HG03066 (cell line): ENCODE results near the gene ANGEL1.

Source experiments
- ATAC-seq: cut with Tn5 transposase; IDR thresholded peaks from one replicate; pipeline ENCODE4 v1.9.1; 2021; ENCODE audit warnings: low read depth; ENCODE audit not compliant: unreplicated experiment

Gene ANGEL1

DNA sequence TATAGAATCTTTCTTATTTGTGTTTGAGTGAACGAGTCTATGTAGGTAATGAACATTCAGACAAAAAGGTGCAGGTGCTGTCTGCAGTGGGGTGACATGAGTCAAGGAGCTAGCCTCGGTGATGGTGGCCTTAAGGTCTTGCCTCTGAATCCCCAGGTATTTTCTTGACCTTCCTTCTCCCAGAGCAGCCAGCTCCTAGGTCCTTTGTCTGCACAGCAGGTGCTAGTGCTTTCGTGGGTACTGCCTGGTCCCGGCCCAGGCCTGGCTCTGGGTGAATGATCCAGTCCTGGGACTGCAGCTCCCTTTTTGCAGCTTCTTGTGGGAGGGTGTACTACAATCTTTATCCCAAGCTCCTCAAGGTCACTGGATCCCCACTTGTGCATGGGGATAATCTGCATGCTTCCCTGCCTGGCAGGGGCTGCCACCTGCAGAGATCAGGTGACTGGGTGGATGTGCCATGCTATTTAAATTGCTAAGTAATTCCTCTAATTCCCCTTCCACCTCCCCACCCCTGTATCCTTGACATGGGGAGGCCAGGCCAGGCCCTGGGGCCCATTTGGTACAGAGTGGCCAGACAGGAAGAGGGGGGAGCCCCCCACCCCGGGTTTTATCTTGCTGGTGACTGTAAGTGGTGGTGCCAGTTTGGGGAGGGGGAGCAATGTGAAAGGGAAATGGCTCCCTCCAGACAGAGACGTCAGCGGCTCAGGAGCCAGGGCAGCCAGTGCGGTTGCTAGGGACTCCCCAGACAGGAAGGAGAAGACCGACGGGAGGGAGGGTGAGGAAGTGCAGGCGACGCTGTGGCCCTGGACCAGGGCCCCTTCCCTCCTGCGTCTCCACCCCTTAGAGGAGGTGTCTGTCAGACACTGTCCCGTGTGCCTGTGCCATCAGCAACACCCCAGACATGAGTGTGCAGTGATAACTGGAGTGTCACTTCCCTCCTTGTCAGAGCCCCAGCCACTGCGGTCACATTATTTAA, 44.7 kb downstream of the ANGEL1 start:
- peak; percentile 83 for ATAC-seq

DNA sequence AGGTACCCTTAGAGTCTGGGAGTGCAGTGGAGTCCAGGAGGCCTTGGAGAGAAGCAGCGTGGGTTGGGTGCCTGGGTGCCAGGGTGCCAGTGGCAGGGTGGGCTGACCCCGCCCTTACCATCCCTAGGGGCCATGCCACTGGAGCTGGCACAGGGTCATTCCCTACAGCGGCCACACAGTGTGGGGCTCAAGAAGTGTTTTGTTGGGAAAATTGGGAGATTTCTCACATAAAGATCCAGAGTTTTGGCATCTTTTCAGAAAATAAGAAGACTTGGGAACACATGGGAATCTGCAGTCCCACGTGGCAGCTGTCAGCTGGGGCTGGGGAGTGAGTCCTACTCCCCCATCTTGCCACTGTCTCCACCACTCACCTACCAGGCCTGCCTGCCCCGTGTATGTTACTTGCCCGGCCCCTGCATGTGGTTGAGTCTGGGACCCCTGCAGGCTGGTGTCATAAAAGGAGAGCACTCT, 47.2 kb downstream of the ANGEL1 start:
- ATAC-seq, result no peak

DNA sequence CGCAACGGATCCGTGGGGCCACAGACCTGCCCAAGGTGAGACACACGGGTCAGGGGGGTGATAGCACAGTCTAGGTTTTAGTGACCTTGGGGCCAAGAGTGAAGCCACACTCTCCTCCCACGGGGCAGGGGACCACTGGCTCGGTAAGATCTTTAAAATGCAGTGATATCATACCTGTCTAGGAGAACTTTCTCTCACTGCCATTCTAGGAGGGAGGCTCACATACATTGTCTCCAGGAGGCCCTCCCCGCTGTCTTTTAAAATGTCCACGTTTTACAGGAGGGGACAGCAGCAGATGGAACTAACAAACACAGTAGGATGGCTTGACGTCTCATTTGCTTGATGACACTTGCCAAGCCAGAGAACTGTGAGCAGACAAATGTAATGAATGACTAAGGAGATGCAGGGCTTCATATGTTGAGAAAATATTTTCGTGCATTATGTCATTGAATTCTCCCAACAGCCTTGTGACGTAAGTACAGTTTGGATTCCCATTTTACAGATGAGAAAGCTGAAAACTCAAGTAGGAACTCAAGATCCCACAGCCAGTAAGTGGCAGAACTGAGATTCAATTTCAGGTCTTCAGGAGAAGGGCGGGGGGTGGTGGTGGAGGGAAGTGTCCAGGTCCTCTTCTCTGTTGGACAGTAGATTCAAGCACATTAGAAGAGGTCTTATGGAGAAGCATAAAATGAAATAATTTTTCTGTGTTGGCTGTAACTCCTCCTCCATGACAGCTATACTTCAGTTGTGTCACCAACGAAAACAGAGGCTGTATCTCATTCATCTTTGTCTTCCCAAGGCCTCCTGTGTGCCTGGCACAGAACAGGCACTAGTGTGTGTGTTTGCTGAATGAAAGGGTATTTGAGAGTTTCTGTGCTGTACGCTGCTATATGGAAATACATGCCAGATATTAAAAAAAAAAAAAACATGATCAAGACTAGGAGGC, 49.3 kb downstream of the ANGEL1 start:
- no peak for ATAC-seq

DNA sequence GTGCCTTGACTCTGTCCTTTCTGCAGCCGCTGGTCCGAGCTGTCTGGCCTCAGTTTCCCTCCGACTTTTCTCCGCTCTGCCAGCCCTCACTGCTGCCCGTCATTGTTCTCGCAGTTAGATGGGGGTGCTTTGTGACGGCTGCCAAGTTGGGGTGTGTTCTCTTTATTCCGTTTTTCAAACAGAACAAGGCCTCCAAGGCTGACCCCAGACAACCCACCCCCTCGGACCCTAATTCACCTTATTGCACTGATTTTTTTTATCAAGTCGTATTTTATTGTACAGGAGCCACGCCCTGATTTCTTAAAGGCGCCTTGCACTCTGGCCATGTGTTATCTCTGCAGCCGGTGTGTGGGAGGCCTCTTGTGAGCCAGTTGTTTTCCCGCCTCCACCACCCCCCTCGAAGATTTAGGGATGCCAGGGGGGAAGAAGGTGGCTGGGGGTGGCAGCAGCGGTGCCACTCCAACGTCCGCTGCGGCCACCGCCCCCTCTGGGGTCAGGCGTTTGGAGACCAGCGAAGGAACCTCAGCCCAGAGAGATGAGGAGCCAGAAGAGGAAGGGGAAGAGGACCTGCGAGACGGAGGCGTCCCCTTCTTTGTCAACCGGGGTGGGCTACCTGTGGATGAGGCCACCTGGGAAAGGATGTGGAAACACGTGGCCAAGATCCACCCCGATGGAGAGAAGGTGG, 50.1 kb downstream of the ANGEL1 start:
- no peak for ATAC-seq

DNA sequence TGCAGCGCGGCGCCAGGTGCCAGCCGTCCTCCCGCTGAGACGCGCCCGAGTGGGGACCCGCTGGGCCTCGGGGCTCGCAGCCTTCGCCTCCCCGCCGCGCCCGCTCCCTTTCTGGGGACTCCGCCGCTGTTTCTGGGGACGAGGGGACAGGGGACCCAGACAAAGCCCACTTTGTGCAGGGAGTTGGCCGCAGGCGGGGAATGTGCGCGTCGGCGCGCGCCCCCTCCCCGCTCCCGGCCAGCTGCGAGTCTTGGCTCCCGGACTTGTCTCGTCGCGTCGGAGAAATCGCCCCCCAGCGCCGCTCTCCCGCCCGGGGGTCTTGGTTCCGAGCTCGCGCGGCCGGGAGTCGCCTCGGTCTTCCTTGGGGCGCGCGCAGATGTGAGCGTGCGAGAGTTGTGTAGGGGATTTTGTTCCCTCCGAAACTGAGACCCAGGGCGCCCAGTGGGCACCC, 50.7 kb downstream of the ANGEL1 start:
- no peak for ATAC-seq

DNA sequence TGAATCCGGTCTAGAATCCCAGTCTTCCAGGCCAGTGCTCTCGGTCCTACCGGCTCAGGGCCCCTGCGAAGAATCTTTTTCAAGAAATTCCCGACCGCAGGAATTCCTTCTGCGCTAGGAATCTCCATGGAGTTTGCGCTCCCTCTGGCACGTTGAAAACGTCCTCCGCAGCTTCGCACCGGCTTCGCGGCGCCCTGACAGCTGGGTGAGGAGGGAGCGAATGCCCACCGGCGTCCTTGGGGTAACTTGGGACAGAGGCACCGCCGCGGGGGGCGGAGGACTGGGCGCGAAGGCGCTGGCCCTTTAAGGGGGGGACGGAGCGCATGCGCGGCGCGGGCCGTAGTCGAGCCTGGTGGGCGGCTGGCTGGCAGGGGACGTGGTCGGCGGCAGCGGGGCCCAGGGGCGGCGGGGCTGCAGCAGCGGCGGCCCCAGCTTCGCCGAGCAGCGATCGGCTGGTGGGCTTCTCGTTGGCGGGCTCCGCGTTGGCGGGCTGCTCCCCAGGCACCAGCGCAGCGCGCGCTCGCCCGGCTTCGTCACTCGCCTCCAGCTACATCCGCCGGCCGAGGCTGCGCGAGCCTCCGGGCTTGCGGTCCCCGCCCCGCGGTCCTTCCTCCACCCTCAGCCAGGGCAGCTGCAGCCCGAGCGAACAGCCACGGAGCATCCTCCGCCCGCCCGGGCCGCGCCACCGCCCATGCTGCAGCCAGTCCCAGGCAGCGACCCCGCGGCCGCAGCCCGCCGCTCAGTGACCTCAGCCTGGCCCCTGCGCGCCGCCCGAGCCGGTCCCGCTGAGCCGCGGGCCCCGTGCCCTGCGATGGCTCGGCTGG, 51.3 kb downstream of the ANGEL1 start, which contains the start of gene VASH1:
Gene VASH1, plus strand, starts transcription at position 333 of the 824 bp plus-strand sequence. CDS start 1,354 bp downstream, outside the sequence.
- ATAC-seq, result peak; percentile 72

DNA sequence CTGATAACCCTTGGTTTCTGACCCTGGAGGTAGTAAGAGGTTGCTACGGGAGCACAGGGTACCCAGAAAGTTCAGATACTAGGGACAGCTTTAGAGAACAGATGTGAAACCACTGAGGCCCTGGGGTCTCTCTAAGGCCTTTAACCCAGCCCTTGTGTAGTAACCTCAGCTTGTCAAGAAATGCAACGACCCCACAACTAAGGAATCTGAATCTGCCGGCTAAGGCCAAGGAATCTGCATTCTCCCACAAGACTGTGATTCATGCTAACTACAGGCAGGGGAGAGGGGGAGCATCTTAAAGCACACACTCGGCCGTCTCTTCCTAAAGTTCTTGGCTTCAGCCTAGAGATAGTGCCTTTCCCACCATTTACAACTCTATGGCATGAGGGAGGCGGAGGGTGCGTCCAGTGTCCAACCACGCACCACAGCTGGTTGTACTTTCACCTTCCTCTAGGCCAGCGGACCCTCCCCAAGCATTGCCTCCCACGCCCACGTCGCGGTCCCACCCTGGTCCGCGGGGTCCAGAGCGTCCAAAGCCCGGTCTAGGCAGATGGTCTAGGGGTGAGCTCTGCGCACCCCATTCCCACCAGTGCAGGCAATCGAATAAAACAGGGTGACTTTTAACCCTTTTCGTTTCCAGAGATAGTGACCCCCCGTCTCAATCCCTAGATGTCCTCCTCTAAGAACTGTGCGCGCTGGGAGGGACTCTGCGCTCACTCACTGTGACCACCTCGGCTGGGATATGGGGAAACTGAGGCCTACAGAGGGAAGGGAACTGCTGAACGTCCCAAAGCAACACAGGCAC, 52.1 kb downstream of the ANGEL1 start:
- ATAC-seq, result no peak

DNA sequence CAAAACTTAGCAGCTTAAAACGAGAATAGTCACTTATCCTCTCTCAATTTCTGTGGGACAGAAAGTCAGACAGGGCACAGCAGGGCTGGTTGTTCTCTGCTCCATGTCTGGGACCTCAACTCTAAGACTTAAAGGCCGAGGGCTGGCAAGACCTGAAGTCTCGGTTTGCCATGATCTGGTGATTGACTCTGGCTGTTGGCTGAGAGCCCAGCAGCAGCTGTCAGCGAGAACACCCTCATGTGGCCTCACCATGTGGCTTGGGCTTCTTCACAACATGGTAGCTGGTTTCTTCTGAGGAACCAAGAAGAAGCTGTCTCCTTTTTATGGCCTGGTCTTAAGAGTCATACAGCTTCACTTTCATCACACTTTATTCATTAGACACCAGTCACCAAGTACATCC, 53.1 kb downstream of the ANGEL1 start:
- no peak for ATAC-seq

DNA sequence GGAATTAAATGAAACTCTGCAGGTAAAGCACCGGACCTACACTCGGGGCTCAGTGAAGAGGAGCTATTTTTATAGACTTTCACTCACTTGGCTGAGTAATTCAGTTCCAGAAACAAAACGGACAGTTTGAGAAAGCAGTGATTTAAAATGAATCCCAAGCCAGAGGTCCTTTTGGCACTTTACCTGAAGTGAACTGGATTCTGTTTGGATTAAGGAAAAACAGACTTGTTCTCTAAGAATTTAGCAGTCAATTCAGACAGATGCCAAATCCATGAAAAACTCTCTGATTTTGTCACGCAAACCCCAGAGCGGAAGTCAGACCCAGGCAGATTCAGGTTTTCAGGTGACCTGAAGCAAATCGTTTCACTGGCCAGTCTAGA, 56.3 kb downstream of the ANGEL1 start:
- ATAC-seq, result no peak

DNA sequence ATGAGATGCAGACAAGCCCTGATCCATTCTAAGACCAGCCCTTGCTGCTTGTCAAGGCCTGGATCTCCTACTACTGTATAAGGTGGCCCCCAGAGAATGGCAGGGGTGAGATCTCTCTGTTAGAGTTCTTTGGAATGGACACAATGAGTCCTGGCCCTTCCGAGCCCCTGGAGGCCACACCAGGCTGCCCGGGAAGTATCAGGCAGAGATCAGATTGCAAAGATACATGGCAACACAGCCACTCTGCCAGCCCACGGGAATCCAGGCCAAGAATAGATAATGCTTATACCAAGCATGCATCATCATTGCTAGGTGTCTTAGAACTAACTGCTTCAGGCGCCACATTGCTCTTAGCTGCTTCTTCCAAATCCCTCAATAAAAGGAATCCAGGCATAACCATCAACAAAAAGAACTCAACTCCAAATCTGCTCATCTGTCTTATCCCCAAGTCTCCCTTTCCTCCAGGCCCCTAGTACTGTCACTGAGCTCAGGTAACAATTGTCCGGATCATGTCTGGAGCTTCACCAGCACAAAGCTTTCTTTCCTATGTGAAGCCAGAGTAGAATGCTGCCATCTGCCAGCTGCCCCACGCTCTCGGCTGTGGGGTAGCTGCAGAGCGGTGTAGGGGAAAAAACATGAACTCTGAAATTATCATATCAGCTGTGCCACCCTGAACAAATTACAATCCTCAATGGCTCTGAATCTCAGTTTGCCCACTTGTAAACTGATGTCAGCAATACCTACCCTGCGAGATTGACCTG, 56.9 kb downstream of the ANGEL1 start:
- ATAC-seq, result no peak

DNA sequence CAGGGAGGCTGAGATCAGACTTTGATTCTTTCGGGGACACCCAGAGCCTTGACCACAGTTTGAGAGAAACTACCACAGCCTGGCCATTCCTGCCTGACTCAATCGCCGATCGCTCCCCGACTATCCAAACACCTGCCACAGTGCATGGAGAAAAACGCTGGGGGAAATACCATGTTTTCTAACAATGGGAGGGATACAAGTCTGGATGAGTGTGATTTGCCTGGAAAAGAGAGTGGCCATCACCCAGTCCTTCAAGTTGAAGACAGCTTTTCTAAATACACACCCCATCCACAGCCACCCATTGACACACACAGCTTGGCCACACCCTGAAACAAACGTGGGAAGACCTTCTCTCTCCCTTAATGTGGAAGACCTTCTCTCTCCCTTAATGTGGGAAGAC, 58.1 kb downstream of the ANGEL1 start:
- ATAC-seq, result no peak

DNA sequence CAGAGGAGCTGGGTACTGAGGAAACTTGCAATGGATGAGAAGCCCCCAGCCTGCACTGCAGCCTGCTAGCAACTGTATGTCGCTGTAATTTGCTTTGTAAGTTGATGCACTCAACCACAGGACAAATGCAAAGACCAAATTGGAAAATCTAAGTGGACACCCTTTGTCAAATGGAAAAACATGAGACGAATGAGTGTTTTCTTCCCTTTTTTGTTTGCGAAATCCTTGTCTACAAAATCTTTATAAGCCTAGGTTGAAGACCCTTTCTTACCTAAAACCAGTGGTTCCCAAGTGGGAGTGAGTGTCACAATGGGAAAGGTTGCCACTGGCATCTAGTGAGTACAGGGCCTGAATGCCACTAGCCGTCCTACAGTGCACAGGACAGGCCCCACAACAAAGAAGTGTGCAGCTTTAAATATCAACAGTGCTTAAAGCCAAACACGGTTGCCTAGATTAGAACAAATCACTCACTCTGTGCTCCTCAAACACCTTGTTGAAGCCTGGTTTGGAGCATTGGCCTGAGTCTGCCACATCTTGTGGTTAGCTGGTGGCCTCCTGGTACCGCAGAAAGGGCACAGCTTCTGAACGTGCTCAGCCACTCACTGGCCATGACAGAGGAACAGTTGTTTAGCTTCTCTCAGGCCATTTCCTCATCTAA, 59.0 kb downstream of the ANGEL1 start:
- no peak for ATAC-seq

DNA sequence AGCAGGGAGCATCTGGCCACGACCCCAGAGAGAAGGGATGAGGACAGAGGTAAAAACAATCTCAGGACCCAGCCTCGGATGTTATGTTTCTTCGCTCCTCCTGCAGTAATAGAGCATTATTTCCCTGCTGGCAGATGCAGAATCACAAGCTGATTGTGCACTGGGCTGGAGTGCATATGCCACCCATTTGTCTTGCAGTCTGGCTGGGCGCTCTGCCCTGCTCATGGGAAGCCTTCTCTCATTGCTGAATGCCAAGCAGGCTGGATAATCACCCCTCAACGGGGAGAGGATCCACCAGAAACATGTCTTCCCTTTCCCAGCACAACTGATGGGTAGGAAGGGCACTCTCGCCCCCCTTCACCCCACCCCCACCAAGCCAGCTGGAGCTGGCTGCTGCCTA, 59.9 kb downstream of the ANGEL1 start:
- no peak for ATAC-seq

DNA sequence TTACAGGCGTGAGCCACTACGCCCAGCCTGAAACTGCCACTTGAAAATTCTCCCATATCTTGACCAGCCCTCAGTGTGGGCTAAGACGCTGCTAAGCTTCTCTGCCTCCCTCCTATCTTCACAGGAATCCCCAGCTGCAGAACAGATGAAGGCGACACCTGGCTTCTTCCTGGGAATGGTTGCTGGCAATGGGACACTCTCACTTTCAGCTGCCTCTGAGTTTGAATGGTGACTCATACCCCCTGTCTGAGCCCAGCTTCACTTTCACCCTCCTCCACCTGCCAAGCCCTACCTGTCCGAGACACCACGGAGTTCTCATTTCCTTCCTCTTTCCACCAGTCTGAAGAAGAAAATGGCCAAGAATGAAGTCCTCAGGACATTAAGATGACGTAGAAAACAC, 69.7 kb downstream of the ANGEL1 start:
- no peak for ATAC-seq

DNA sequence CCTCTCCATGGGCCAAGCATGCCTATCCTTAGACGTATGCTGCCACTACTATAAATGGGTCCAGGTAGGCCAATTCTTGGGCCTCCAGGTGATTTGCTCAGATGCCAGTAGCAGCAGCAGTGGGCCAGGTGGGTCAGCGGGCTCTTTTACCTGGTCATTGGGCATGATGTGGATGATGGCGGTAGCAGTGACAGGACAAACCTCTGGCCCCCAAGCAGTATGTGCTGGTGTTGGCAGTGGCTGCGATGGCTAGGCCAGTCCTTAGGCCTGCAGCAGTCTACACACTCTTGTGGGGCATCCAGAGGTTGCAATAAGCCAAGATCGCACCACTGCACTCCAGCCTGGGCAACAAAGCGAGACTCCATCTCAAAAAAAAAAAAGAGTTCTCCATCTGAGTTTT, 70.5 kb downstream of the ANGEL1 start:
- ATAC-seq, result no peak

DNA sequence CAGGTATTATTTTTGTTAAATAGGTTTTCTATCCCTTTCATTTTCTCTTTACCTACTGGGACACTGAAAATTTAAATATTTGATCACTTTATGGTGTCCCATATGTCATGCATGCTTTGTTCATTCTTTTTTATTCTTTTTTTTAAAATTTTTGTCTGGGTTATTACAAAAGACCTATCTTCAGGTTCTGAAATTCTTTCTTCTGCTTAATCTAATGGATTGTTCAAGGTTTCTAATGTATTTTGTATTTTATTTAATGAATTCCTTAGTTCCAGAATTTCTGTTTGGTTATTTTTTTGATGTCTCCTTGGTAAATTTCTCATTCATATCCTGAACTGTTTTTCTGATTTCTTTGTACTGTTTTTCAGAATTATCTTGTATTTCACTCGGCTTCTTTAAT, 71.6 kb downstream of the ANGEL1 start:
- no peak for ATAC-seq
